MM.1S (cell line): Measurements from ENCODE around the gene PLEKHJ1.
A peak's percentile ranks its signal among the peaks of the same experiment; 100 is the strongest.

ENCODE experiments used
- DNase-seq: peaks from one replicate; pipeline ENCODE4 v3.0.0-alpha.2; 2015
- H2AFZ ChIP-seq: fragments of 300-600 bp; sonication (generic); 2 replicates; pipeline ENCODE4 v1.6.0; 2016; ENCODE audit warnings: antibody characterized with exemption, low read length
- H3F3A ChIP-seq: fragments of 300-600 bp; sonication (generic); 2 replicates; pipeline ENCODE4 v1.6.1; 2016; ENCODE audit warnings: mild to moderate bottlenecking, antibody characterized with exemption, low read length, moderate library complexity, mixed read lengths; ENCODE audit not compliant: insufficient read depth
- H3K27ac ChIP-seq: fragments of 300-600 bp; sonication (generic); 2 replicates; pipeline ENCODE4 v1.5.1; 2016; ENCODE audit warnings: mild to moderate bottlenecking, low read length
- H3K27me3 ChIP-seq: fragments of 300-600 bp; sonication (generic); replicated peaks from 2 replicates; pipeline ENCODE4 v1.6.0; 2016; ENCODE audit warnings: low read length; ENCODE audit not compliant: insufficient read depth
- H3K36me3 ChIP-seq: fragments of 300-600 bp; sonication (generic); replicated peaks from 2 replicates; pipeline ENCODE4 v1.6.1; 2016; ENCODE audit warnings: mild to moderate bottlenecking, low read length, mixed read lengths; ENCODE audit not compliant: insufficient read depth
- H3K4me1 ChIP-seq: fragments of 300-600 bp; sonication (generic); 2 replicates; pipeline ENCODE4 v1.6.1; 2016; ENCODE audit warnings: low read length, mixed read lengths
- H3K4me2 ChIP-seq: fragments of 300-600 bp; sonication (generic); 2 replicates; pipeline ENCODE4 v1.6.0; 2016; ENCODE audit warnings: low read depth, low read length
- H3K4me3 ChIP-seq: fragments of 300-600 bp; sonication (generic); 2 replicates; pipeline ENCODE4 v1.5.1; 2016; ENCODE audit warnings: low read length, mixed read lengths
- H3K79me2 ChIP-seq: fragments of 300-600 bp; sonication (generic); 2 replicates; pipeline ENCODE4 v1.6.1; 2016; ENCODE audit warnings: mixed run types, low read length, mixed read lengths
- H3K9ac ChIP-seq: fragments of 300-600 bp; sonication (generic); 2 replicates; pipeline ENCODE4 v1.6.1; 2016; ENCODE audit warnings: low read length, mixed read lengths
- H3K9me2 ChIP-seq: fragments of 300-600 bp; sonication (generic); replicated peaks from 2 replicates; pipeline ENCODE4 v1.6.1; 2016; ENCODE audit warnings: mild to moderate bottlenecking, low read length, mixed read lengths; ENCODE audit not compliant: insufficient read depth
- H3K9me3 ChIP-seq: fragments of 300-600 bp; sonication (generic); replicated peaks from 2 replicates; pipeline ENCODE4 v1.6.1; 2016; ENCODE audit warnings: mild to moderate bottlenecking, low read length, mixed read lengths; ENCODE audit not compliant: insufficient read depth
- H4K20me1 ChIP-seq: fragments of 300-600 bp; sonication (generic); 2 replicates; pipeline ENCODE4 v1.6.1; 2016; ENCODE audit warnings: mild to moderate bottlenecking, low read length, moderate library complexity, mixed read lengths; ENCODE audit not compliant: insufficient read depth
- CTCF ChIP-seq: fragments of 300-600 bp; sonication (generic); IDR thresholded peaks from 2 replicates; pipeline ENCODE4 v1.5.1; 2016; ENCODE audit warnings: antibody characterized with exemption, low read length, mixed read lengths
- EZH2 ChIP-seq: fragments of 300-600 bp; sonication (generic); optimal IDR thresholded peaks from 2 replicates; pipeline ENCODE3; 2017; ENCODE audit warnings: low read depth, mild to moderate bottlenecking, antibody characterized with exemption, low read length, mixed read lengths
- EZH2phosphoT487 ChIP-seq: fragments of 300-600 bp; sonication (generic); IDR thresholded peaks from 2 replicates; pipeline ENCODE4 v1.6.1; 2018; ENCODE audit warnings: antibody characterized with exemption, low read length

PLEKHJ1 gene

GRCh38 chr19:2275588-2276428, 39.7 kb upstream of the PLEKHJ1 start:
- Histone ChIP-seq H3K27me3 (no peaks in the 10 kb centered on the region), H3K9me3 (no peaks in the 10 kb centered on the region), H3K9ac (no peak overlapping the region), H3K4me2 (no peak overlapping the region), H2AFZ (no peak overlapping the region), H3K36me3 (peaks cover 17% of the 10 kb centered on the region), H3F3A (peaks cover 34% of the 10 kb centered on the region), H3K4me1 (peaks cover 26% of the 10 kb centered on the region), H3K9me2 (no peaks in the 10 kb centered on the region), H3K4me3 (no peak overlapping the region), H3K79me2 (peaks cover 43% of the 10 kb centered on the region), H3K27ac (no peak overlapping the region), H4K20me1 (peaks cover 25% of the 10 kb centered on the region)
- no peak for TF ChIP-seq CTCF
- TF ChIP-seq EZH2: no peak
- no peak for TF ChIP-seq EZH2phosphoT487
- peak; percentile 5 for DNase-seq

GRCh38 chr19:2274931-2275535, 38.9 kb upstream of the PLEKHJ1 start:
- Histone ChIP-seq H3K36me3 (peaks cover 17% of the 10 kb centered on the region), H3K27me3 (no peaks in the 10 kb centered on the region), H3K4me2 (no peak overlapping the region), H3F3A (peaks cover 40% of the 10 kb centered on the region), H2AFZ (no peak overlapping the region), H4K20me1 (peaks cover 32% of the 10 kb centered on the region), H3K27ac (no peak overlapping the region), H3K9me2 (no peaks in the 10 kb centered on the region), H3K4me3 (no peak overlapping the region), H3K79me2 (peaks cover 51% of the 10 kb centered on the region), H3K4me1 (peaks cover 26% of the 10 kb centered on the region), H3K9me3 (no peaks in the 10 kb centered on the region), H3K9ac (no peak overlapping the region)
- DNase-seq: peak; percentile 63
- TF ChIP-seq EZH2 (no peak), CTCF (peak; percentile 60)

GRCh38 chr19:2274185-2274711, 38.1 kb upstream of the PLEKHJ1 start:
- no peak overlapping the region for H3K9ac ChIP-seq
- no peak overlapping the region for H3K27ac ChIP-seq
- H3F3A ChIP-seq: peaks cover 47% of the 10 kb centered on the region
- TF ChIP-seq EZH2 (no peak), EZH2phosphoT487 (no peak), CTCF (no peak)
- H3K9me2 ChIP-seq: no peaks in the 10 kb centered on the region
- DNase-seq: peak; percentile 4
- 0 out of 2 replicates have a peak overlapping the region, but pooled peaks have one; percentile 10 for H3K4me3 ChIP-seq
- peak overlapping the region; percentile 75; the same call in 1 of the 2 replicates for H3K4me2 ChIP-seq
- peaks cover 38% of the 10 kb centered on the region for H4K20me1 ChIP-seq
- H3K36me3 ChIP-seq: peaks cover 17% of the 10 kb centered on the region
- H2AFZ ChIP-seq: no peak overlapping the region
- peaks cover 59% of the 10 kb centered on the region for H3K79me2 ChIP-seq
- no peaks in the 10 kb centered on the region for H3K9me3 ChIP-seq
- peaks cover 26% of the 10 kb centered on the region for H3K4me1 ChIP-seq
- H3K27me3 ChIP-seq: no peaks in the 10 kb centered on the region
